DND-41 (cell line): Measurements from ENCODE around the gene OR5A1.

Source experiments
- EZH2 ChIP-seq: IDR thresholded peaks from 3 replicates; pipeline ENCODE4 v1.6.1; 2012; ENCODE audit warnings: borderline replicate concordance, low read depth, mild to moderate bottlenecking, moderate library complexity, low read length, inconsistent platforms; ENCODE audit not compliant: severe bottlenecking
- TF ChIP-seq, protein P1 (sequence below): IDR thresholded peaks from 2 replicates; pipeline ENCODE4 v1.5.1; 2012; ENCODE audit warnings: borderline replicate concordance, low read length, moderate library complexity, mild to moderate bottlenecking; ENCODE audit not compliant: poor library complexity, severe bottlenecking; ENCODE audit errors: extremely low read depth

DNA sequence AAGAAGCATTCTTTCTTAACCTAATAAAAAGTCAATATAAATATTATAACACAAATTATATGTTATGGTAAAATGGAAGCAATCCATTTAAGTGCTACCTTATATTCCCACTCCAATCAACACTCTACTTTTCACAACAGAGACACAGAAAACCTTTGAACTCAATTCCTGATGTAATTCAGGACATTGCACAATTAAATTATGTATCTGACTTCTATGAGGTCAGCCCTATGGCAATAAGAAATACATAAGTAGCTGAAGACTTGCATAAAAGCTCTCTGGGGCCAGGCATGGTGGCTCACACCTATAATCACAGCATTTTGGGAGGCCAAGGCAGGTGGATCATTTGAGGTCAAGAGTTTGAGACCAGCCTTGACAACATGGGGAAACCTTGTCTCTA is 43.6 kb downstream of the OR5A1 start:
- TF ChIP-seq, protein P1, sequence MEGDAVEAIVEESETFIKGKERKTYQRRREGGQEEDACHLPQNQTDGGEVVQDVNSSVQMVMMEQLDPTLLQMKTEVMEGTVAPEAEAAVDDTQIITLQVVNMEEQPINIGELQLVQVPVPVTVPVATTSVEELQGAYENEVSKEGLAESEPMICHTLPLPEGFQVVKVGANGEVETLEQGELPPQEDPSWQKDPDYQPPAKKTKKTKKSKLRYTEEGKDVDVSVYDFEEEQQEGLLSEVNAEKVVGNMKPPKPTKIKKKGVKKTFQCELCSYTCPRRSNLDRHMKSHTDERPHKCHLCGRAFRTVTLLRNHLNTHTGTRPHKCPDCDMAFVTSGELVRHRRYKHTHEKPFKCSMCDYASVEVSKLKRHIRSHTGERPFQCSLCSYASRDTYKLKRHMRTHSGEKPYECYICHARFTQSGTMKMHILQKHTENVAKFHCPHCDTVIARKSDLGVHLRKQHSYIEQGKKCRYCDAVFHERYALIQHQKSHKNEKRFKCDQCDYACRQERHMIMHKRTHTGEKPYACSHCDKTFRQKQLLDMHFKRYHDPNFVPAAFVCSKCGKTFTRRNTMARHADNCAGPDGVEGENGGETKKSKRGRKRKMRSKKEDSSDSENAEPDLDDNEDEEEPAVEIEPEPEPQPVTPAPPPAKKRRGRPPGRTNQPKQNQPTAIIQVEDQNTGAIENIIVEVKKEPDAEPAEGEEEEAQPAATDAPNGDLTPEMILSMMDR = no peak
- TF ChIP-seq EZH2 = no peak
